HG03457 (cell line): Measurements from ENCODE around the gene SRPK2.
"Not testable (repeated sequence)": the region's sequence is repeated elsewhere in the genome, so short reads cannot be mapped to it uniquely, and the experiment has no call there.

ENCODE experiments used
- ATAC-seq: cut with Tn5 transposase; IDR thresholded peaks from one replicate; pipeline ENCODE4 v1.9.1; 2021; ENCODE audit warnings: moderate number of reproducible peaks; ENCODE audit not compliant: unreplicated experiment

Gene SRPK2

DNA sequence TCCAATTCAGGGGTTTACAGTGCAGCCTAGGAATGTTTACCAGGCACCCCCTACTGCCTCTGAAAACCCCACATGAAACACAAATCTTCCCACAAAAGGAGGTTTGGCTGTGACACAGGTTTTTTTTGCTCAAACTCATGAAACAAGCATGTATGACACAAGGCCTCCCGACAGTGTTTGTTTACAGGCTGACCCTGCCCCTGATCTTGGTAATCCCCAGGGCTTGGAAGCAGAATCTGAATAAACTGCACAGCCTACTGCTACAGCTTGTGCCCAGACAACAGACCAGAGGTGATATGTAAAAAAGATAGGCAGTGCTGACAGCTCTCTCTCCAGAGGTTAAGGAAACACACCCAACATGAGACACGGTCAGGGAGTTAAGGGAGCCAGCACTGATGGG lies 190.5 kb downstream of the SRPK2 start:
- no peak for ATAC-seq

DNA sequence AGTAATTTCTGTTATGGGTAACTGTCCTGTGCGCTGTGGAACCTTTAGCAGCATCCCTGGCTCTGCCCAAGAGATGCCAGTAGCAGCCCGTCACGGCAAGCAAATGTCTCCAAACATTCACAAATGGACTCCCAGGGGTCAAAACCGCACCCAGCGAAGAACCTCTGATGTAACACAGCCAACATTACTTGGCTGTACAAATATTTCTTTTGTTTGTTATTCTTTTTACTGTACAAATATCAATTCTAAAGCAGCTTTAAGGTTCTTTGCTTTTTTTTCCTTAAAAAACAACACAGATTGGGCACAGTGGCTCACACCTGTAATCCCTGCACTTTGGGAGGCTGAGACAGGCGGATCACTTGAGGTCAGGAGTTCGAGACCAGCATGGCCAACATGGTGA lies 192.2 kb downstream of the SRPK2 start:
- no peak for ATAC-seq

DNA sequence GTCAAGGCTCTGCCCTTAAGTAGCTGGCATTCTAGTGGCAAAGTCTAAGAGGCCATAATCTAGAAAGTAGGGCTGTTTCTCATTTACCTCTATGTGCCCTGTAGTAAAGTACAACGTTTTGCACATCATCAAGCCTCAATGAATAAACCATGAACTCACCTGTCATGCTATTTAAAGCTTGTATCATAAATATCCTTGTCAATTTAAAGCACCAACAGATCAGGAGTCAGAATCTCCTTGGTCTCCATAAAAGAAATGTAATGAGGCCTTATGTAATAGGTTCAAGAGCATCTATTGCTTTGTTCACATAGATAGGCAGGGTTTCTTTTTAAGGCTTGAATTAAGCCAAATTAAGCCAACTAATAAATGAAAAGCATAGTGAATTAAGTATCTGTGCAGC lies 192.8 kb downstream of the SRPK2 start:
- no peak for ATAC-seq

DNA sequence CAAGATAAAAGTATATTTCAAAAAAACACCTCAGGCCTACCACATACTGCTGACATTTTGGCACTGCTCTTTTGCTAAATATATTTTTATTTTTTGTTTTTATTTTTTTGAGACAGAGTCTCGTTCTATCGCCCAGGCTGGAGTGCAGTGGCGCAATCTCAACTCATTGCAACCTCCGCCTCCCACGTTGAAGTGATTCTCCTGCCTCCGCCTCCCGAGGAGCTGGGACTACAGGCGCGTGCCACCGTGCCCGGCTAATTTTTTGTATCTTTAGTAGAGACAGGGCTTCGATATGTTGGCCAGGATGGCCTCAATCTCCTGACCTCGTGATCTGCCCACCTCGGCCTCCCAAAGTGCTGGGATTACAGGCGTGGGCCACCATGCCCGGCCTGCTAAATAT lies 193.8 kb downstream of the SRPK2 start:
- not testable (repeated sequence) for ATAC-seq

DNA sequence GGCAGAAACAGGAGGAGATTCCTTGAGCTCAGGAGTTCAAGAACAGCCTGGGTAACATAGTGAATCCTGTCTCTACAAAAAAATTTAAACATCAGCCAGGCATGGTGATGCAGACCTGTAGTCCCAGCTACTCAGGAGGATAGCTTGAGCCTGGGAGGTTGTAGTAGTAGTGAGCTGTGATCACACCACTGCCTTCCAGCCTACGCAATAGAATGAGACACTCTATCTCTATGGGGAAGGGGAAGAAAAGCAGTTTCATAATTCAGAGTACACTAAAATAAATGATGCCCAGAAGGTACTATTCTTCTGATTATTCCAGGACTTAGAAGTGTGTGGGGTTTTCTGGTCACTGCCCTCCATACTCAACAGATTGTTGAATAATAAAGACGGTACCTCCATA lies 197.4 kb downstream of the SRPK2 start:
- no peak for ATAC-seq

DNA sequence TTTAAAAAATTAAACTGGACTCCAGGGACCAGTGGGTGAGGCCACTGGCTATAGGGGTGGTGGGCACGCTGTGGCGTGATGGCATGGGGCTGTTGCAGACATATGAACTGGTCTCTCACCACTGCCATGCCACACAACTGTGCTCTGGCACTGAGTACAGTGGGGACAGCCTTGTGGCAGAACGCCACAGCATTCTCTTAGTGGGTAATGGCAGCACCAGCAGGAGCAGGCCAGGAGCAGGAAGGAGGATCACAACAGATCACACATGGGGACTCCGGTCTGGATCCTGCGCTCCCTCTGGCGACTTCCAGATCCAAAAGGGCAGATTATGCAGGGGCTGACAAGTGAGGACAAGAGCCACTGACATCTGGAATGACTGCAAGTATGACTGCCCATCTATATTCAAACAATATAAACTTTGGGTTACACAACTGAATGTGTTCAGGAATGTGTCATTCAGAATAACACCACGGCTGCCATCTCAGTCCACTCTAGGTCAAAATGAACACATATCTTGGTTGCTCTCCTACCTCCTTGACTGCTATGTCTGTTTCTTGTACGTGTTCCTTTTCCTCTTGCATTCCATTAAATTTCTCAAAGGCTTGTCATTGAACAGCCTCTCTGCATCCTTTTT lies 198.7 kb downstream of the SRPK2 start:
- ATAC-seq = no peak

DNA sequence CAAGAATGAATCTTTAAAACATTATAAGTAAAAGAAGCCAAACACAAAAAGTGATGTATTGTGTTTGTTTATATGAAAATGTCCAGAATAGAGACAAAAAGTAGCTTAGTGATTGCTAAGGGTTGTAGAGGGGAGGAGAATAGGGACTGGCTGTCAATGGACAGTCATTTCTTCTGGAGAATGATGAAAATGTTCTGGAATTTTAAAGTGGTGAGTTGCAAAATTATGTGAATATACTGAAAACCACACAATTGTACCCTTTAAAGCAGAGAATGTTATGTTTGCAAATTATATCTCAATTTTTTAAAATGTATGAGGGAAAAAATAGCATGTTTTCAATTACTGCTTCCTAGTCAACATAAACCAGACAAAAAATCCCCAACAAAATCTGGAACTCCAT lies 200.5 kb downstream of the SRPK2 start:
- ATAC-seq = no peak

DNA sequence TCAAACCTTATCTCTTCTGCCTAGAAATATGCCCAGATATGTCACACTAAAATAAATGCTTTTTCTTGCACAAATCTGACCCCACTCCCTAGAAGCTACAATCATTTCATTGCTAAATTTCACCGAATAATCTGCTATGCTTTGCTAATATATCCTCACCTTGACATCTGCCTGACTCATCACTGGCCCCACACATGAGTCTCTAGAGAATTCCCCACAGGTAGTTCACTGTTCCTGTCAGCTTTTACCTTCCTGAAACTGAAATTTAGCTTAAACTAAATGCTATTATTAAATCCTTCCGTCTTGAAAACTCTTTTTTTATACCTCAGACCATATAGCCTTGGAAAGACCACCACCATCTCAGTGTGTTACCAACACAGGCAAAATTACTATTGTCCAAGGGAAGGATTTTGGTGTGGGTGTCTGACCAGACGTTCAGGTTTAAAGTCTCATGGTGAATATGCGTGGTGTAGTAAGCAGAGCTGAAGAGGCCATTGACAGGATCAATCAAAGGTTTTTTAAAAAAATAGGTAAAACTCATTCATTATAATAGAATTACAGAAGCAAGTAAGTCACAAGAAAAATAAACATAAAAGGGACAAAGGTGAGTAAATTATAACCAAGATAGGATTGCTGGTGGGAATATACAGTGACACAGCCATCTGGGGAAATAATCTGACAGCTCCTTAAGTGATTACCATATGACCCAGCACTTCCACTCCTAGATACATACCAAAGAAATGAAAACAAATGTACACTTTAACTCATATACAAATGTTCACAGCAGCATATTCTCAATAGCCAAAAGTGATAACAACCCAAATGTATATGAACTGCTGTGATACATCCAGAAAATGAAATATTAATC lies 201.2 kb downstream of the SRPK2 start:
- no peak for ATAC-seq

DNA sequence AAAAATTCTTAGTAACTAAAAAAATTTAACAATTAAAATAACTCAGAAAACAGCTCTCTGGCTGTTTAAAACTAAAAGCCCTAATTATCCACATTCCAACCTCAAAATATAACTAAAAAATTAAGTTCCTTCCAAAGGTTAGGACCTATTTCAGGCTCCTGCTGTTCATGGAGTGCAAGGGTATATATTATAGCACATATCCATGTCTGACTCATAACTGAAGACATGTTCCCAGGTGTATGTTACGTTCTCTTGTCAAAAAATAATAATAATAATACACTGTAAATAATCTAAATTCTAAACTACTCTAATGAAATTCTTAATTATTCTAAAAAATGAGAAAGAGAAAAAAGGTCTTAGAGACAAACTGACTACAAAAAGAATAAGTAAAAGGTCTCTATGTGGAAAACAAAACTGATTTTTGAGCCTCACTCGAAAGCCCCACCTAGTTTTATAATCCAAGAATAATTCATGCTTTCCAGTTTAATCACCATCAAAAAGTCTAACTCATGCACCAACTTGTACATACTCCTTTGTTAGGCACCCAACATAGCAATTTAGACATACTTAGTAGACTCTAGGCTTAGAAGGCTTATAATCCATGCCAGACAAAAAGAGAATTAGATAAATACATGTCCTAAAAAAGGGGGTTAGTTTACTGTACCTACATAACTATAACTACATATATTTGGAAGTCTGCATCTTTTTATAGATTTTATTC lies 203.3 kb downstream of the SRPK2 start:
- no peak for ATAC-seq

DNA sequence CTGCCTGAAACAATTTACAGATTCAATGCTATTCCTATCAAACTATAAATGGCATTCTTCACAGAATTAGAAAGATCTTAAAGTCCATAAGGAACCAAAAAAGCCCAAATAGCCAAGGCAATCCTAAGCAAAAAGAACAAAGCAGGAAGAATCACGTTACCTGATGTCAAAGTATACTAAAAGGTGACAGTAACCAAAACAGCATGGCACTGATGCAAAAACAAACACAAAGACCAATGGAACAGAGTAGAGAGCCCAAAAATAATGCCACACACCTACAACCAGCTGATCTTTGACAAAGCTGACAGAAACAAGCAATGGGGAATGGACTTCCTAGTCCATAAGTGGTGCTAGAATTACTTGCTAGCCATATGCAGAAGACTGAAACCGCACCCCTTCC lies 208.7 kb downstream of the SRPK2 start:
- no peak for ATAC-seq

DNA sequence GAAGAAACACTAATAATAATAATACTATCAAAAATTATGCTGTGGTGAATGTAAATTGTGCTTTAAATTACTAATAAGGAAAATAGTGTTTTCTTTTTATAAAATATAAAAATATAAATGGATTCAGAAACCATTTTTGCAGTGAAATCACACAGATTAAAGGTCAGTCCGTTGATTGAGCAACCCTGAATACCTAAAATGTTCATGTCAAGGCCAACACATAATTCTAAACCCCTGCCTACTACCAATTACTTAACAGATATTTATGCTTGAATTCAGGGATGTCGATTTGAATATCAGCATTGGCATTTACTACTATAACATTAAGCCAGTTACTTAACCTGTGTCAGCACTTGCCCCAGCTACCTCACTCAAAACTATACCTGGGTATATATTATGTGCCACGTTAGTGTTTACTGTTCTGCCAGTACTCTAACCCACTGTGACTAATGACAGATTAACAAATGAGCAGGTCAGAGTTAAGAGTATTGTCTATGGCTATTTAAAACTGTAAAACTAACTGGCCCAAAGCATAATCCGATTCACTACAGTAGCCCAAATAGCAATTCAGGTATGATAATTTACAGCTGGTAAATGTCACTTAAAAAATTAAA lies 209.7 kb downstream of the SRPK2 start:
- no peak for ATAC-seq

DNA sequence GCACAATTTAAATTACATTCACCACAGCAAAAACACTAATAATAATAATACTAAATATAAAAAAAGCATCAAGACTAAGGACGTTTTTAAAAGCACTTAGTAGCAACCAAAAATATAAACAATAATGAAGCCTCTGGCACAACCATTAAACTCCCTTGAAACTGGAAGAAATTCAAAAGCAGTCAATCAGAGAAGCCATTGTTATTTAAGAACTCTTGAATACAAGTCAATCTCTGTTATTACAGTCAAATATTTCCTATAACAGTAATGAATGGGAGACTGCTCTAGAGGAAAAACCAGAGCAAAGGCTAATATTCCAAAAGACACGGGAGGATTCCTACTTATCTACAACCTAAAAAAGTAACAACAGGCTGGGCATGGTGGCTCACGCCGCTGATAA lies 210.5 kb downstream of the SRPK2 start:
- no peak for ATAC-seq

DNA sequence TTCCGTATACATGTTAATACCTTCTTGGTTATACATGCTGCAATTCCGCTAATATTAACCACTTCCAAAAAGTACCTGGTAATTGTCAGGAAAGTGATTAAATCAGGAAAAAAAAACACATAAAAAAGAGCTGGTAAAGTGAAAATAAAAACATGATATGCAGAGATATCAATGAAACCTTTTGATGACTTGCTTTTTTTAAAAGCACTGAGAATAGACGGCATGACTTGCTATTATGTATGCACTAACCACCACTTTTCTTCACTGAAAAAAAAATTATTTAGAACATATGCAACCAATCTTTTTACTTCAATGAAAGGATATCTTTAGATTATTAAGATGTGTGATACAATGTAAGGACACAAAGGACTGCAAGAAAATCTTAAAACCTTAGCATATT lies 211.7 kb downstream of the SRPK2 start:
- ATAC-seq = no peak

DNA sequence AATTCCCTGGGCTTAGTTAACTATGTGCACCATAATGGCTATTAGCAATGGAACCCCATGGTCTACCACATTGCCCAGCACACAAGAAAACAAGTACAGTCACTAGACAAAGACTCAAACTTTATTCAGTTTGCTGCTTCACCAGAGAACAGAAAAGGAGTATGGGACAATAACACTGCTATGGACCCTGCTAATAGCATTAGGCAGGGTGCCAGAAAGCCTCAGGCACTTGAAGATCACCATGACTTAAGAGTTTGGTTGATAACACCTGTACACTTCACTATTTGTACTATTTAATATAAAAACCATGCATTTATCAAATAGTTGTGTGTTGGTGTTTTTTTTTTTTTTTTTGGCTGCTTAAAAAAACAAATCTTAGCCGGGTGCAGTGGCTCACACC lies 215.1 kb downstream of the SRPK2 start:
- ATAC-seq = no peak

DNA sequence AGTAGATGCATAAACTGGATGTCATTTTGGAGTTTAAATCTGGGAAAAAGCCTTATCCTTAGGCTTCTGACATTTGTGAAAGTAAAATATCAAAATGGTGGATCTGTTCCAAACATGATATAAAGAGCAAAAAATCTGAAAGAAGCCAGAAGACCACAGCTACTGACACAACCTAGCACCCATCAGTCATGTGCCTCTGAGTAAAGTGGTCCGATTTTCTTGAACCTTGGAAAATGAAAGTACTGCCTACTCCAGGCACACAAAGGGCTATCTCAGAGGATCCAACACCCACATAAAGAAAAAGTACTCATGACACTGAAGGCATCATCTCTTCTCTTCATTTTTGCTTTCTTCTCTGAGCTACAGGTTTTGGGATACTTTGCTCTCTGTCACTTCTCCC lies 224.0 kb downstream of the SRPK2 start:
- no peak for ATAC-seq

DNA sequence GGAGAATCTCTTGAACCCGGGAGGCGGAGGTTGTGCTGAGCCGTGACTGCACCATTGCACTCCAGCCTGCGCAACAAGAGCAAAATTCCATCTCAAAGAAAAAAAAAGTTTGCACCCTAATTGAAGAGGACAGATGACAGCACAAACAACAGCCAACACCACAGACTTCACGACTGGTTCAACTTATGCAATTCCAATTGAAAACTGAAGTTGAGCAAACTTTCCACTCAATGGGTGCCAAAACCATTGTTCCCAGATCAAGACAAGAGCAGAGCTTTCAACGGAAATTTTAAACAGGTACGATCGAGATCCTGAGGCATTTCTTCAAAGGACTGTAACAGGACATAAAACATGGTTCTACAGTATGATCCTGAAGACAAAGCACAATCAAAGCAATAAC lies 225.0 kb downstream of the SRPK2 start:
- ATAC-seq = no peak

DNA sequence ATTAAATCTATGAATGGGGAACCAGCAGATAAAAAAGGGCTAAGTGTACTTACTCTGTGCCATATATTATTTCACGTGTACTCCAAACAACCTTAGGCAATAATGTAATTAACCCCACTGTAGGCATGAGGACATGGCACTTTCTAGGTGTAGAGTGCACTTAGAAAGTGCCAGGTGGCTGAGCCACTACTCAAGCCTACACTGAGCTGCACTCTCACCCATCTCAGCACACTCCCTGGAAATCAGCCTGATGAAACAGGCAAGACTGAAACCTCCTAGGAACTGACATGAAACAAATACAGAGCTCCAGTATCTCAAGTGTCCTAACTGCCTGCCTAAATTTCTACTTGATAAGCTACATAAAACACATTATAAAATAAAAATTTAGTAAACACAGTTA lies 227.4 kb downstream of the SRPK2 start:
- ATAC-seq = no peak

DNA sequence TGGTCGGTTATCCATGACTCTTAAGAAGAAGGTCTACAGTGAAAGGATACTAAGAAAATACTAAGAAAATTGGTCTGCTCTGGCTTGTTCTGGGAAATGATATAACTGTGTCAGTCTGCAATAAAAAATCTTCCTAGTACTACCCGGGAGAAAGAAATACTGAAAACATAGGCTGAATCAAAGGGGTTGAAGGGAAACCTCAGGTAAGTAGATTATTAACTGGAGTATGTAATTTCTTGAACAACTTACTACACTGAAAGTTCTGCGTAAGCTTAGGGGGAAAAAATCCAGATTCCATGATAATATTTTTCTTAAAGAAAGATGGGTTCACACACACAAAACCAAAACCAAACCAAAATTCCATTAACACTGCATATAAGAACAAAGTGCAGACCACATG lies 231.4 kb downstream of the SRPK2 start:
- no peak for ATAC-seq

DNA sequence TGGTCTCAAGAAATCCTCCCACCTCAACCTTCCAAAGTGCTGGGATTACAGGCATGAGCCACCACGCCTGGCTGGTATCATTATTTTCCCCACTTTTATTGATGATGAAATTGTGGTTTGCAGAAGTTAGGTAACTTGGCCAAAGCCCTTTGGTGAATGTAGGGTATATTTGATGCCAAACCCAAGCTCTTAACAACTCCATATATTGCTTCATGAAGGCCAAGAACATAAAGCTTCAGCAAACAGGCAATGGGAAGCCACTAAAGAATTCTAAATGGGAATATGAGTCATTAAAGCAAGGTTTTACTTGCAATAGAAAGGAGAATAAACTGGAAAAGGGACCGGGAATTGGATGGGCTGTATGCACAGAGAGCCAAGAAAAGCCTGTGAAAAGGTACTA lies 232.0 kb downstream of the SRPK2 start:
- ATAC-seq = no peak

DNA sequence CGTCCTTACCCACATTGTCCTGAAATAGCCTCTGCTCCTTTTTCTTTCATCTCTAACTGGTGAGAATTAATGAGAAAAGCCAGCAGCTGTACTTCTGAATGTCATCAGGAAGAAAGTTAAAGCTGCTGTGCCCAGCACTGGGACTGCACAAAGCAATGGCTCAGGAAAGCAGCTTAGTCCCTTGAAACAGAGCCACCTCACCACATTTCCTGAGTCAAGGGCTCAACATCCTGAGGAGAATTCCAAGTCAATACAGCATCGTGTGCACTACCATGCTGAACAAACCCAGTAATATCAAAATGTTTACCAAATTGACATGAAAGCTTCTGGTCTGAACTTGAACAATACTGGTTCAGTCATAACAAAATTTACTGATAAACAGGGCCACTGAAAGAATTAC lies 234.6 kb downstream of the SRPK2 start:
- no peak for ATAC-seq

DNA sequence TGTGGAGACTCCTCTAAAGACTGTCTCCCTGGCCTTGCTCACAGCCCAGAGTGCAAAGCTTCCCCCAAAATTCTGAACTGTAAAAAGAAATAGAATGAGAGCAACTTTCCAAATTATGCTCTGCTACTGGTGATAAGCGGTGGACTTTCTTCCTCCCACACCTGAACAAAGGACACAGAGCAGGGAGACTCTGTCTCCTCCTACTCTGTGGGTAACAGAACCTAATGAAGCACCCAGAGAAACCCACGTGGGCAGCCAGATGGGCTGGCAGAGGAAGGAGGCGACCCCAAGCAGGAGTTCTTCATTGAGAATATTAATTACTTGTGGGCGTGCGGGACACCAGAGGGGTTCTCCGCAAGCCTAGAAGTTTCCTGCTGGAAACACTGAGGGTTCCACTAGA lies 235.2 kb downstream of the SRPK2 start:
- ATAC-seq = no peak

DNA sequence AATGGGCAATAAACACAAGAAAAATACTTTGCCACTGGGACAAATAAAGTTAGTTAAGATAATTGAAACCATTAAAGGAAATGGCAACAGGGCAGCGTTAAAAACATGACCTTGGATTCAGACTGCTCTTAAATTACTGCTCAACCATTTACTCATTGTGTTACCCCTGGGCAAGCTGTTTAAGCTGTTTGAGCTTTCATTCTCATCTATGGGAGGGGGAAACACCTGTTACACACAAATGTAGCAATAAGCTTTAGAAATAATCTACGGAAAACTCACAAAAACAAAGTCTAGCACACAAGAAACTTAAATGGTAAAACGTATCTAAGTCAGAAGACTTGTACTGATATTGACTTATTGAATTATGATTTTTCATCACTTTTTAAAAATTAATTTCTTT lies 237.6 kb downstream of the SRPK2 start:
- no peak for ATAC-seq
